HG03558 (cell line): Measurements from ENCODE around the gene CLBA1.

Source experiments
- ATAC-seq: cut with Tn5 transposase; IDR thresholded peaks from one replicate; pipeline ENCODE4 v1.9.1; 2021; ENCODE audit warnings: moderate number of reproducible peaks; ENCODE audit not compliant: unreplicated experiment; ENCODE audit errors: extremely low read depth

Gene CLBA1

DNA sequence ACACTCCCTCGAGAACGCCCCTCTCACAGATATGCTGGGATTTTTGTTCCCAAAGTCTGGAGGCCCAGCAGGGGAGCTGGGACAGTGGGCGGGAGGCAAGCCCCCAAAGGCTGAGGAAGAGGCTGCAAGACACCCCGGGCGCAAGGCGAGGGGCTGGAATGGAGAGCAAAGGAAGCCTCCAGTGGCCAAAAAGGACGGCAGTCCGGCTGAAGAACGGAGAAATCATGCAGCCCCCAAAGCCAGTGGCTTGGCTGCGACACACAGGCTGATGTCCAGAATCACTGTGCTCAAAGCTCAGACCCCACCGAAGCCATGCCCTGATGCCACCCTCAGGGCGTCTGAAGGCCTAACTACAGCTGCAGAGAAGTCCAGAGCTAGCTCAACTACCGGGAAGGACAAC lies 10.9 kb downstream of the CLBA1 start:
- ATAC-seq = no peak

DNA sequence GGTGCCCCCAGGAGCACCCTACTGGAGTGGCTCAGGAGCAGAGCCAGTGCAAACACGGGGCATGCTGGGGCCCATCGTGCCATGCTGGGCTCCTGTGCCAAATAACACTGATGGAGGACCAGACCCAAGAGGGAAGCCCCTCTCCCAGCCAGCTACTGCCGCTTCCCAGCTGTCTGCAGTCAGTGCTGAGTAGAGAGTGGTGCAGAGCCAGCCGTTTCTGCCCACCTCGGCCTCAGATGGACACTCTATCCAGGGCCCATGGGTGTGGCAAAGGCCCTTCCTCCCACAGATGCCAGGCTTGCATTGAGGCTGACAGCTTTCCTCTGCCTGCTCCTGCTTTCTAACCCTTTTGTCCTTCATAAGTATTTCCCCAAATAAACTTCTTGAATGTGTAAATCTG lies 13.2 kb downstream of the CLBA1 start:
- no peak for ATAC-seq

DNA sequence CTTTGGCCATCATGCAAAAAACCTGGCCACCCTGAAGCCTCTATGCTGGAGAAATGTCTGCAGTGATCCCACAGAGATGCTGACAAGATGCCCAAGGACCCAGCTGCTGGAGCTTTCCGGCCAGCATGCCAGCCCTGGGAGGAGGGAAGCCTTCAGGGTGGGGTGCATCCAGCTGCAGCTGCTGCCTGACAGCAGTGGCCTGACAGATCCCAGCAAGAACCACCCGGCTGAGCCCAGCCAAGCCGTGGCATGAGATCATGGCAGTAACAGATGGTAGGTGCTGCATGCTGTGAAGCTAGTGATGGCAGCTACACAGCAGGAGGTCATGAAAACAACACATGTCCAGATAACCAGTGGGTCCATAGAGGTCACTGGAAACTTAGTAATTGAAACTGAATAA lies 13.8 kb downstream of the CLBA1 start:
- ATAC-seq = no peak

DNA sequence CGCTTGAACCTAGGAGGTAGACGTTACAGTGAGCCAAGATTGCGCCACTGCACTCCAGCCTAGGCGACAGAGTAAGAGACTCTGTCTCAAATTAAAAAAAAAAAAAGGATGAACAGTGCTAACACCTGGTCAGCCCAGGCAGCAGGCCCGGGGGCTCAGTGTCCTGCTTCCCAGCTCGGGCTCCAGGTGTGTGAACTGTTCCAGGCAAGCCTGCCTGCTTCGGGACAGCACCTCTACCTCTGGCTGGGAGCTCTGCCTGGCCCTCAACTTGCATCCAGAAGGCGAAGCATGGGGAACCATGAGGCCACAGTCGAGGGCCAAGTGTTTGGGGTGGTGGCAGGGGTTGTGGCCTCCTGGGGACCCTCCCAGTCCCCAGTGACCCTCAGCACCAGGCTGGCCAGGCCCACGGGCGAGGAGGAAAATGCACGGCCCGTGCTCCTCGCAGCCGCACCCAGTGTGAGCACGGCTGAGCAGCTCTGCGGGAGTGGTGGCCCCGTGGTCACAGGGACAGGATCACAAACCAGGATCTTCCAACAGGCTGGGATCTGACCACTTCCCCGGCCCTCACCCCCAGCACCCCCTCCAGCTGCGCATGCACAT lies 19.8 kb downstream of the CLBA1 start:
- ATAC-seq = no peak

DNA sequence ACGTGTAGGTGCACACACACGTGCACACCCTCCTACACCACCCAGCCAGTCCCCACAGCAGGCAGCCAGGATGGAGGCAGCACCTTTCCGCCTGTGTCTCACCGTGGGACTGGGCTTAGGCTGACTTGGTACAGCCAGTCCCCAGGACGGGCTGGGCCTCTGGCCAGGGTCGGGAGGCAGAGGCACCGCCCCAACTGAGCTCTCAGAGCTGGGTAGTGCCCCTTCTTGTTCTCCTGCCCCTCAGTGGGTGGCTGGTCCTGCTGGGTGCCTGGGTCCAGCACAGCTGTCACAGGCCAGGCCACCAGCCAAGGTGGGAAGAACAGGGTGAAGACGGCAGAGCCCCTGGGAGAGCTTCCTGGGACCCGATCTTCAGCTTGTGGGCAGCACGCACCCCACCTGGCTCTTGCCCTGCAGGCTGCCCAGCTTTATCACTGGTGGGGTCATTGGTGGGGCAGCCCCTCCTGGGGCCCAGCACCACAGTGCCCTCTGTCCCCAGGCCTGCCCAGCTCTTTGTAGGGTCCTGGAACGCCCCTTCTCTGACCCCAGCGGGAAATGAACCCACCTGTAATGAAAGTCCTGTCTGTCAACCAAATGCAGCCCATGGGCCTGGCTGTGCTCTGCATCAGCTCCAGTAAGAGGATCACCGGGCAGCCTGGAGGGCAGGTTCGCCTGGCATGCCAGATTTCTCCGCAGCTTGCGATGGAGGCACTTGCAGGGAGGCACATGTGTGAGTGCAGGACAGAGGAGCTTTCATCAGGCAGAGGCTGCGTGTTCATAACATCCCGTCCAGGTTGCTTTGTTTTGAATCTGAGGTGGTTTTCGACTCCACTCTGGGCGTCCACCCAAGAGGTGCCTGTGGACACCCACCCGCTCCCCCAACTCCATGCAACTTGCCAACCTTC lies 20.6 kb downstream of the CLBA1 start:
- no peak for ATAC-seq

DNA sequence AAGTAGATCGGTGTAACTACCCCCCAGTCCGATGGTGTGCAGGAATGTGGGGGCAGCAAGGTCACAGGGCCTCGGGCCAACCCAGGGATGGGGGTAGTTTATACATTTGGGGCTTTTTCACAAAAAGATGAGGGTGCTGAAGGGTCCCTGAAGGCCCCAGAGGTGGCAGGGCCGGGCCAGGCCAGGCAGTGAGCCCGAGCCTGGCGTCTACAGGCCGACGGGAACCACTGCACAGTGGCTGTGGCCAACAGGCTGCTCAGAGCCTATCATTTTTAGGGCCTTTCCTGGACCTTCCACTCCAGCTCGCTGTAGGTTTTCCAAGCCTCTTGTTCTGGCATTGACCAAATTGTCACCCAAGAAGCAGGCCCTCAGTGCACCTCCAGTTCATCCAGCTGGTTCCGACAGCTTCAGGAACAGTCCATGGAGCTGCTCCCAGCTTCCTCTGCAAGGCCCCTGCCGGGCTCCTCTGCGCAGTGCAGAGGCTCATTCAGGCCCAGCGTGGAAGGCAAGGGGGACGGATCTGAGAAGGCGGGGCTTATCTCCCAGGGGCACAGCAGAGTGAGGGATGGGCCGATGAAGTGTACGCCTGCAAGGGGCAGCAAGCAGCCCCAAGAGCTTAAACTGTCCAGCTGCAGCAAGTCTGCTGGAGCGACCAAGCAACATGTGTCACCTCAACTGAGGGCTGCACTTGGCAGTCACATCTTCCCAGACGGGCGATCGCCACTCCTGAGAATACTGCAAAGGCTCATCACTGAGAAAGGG lies 21.4 kb downstream of the CLBA1 start:
- ATAC-seq = no peak

DNA sequence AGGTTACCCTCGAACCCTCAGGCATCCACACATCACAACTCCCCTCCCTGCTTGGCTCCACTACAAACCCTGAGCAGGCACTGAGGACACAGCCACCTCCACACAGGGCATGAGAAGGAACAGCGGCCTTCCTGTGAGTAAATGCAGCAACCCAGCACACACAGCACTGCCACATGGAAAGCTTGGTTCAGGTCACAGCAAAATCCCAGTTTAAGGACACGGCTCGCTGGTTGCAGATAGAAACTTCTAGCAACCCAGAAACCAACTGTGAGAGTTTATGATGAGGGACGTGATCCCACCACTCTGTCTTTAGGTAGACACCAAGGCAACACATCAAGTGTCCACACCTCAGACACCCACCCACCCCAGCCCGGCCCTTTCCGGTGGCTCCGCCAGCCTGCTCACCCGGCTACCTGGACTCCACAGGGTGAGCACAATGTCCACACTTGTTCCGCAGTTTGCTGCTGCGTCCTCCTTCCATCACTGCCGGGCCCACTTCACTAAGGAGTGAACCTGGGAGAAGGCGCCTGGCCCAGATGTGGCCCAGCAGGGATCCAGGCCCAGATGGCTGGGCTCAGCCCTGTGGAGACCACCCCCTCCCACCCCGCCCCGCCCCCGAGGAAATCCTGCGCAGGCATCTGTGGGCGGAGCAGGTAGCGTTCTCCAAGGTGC lies 22.1 kb downstream of the CLBA1 start:
- no peak for ATAC-seq

DNA sequence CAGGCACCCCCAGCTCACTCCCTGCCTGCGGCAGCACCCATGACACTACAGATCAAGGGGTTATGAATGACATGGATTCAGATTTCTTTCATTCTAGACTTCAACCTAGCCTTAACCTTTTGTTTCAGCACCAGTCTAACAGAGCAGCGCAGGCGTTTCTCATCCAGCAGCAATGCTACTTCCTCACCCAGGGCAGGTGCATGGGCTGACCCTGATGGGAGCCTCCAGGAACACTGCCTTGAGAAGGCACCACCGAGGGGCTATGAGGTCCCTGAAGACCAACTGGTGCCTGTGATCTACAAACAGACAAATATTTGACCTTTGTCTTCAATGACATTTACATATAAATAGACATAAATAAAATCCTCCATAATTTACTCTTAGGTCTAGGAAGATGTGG lies 24.5 kb downstream of the CLBA1 start:
- ATAC-seq = no peak

DNA sequence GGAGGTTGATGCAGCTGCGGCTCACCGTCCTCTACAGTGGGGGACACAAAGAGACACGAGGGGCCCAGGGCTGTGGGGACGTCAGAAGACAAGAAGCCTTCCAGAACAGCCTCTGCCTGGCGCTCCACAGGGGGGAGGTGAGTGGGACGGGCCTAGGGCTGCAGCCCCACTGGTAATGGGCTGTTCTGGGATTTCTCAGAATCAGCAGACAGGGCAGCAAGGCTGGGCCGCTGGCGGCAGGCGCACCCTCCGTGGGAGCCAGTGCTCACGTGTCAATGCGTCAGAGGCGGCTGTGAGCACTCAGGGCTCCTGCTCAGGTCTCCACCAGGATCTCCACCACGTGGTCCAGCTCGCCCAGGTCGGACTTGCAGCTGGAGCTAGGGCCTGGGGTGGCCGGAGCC lies 25.3 kb downstream of the CLBA1 start:
- no peak for ATAC-seq

DNA sequence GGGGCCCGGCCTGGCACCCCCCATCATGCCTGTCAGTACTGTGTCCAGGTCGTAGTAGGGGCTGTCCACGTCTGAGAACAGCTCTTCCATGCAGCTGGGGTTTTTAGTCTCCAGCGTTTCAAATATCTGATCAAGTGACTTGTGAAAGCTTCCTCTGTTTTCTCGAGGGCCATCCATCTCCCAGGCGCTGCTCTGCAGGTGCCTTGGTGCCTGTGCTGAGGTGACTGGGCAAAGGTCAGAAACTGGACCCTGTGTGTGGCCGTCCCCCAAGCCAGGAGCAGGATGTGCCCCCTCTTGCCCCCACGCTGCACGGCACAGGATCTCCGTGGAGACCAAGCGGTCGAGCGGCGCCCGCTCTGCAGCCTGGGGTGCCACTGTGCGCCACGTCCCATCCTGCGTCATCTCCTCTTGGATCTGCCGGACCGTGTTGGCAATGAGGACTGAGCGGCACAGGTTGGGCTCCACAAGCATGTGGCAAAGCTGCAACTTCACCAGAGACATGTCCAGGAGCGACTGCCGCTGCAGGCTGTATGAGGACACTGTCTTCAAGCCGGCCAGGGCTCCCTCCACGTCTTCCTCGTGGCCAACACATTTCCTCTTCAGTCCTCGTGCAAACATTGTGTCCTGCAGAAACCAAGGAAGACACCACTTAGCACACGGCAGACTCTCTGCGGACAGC lies 25.9 kb downstream of the CLBA1 start:
- no peak for ATAC-seq

DNA sequence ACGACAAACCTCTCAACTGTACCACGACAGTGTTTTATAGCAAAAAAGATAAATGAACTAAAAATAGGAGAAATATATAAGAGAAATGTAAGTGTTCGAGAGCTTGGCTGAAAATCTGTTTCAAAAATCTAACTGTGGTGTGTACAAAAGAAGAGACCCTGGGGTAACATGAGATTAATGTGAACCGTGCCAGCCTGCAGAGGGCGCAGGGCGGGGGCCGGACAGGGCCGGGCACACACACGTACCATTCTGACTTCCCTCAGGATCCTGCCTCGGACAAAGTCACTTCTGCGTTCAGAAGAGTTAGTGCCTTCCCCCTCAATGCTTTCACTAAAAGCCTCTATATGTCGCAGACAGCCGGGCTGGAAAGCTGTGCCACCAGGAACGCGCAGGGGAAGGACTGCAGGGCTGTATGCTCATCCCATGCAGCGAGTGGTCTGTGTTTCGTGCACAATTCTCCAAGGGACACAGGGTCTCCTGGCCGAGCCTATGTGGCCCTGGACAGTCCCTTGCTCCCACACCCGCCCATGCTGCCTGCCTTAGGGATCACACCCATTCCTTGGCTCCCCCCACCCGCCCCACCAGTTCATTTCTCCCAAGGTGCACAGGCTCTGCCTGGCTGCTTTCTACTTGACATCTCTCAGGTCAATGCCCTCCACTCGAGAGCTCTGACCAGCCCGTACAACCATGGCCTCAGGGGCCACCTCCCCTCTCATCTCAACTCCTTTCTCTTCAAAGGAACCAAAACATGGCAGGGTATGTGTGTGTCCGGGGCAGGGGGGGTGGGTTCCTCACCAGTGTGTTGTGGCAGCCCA lies 26.8 kb downstream of the CLBA1 start:
- no peak for ATAC-seq

DNA sequence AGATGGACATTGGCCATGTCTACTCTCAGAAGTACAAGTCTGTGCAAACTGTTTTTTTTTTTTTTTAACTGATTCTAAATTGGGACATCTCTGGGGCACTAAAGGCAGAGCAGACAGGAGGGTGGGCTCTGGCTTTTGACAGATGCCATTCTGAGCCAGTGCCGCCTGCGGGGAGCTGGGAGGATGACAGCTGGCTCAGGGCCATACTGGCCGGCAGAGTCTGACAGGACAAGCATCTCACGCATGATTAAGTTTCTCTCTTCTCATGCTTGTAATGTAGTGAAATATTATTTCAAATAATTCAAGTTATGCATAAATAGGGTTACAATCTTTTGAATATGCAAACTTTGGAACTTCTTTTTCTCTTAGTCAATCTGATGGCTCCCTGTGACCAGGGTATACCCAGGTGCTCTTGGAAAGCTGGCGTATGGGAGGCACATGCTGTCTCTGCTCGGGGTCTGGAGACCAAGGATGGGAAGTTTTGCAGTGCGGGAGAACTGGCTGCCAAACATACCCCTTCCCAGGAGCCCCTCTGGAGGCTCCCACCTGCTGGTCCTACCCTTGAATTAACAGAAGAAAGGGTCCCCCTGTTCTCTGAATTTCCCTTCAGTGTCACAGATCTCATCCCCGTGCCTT lies 27.7 kb downstream of the CLBA1 start:
- no peak for ATAC-seq

DNA sequence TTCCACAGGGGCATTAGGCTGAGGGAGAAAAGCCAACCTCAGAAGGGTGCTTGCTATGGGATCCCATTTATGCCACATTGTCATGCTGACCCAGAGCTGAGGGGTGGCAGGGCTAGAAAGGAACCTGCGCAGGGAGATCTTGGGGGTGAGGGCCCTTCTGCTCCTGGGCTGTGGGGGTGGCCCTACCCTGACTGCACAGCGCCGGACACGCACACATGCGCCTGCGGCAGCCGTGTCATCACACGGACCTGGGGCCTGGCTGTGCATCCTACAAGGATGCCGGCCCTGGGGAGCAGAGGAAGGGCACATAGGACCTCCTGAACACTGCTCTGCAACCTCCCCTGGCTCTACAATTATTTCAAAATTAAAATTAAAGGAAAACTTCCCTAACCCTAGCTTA lies 28.4 kb downstream of the CLBA1 start:
- no peak for ATAC-seq

DNA sequence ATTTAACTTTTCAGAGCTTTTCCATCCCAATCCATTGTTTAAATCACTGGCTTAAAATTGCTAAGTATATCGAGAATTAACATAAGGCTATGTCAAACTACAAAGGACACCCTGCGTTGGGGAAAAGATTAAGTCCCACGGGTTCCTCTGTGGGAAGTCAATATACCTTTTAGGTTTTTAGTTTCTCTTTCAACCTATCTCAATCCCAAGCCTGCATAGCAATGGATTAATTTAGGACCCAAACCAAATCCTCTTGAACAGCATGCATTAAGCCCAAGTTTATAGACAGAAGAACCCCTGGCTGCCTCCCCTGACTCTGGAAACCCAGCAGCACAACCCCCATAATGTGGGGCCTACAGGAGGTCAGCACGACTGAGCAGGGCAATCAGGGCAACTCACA lies 29.0 kb downstream of the CLBA1 start:
- ATAC-seq = no peak

DNA sequence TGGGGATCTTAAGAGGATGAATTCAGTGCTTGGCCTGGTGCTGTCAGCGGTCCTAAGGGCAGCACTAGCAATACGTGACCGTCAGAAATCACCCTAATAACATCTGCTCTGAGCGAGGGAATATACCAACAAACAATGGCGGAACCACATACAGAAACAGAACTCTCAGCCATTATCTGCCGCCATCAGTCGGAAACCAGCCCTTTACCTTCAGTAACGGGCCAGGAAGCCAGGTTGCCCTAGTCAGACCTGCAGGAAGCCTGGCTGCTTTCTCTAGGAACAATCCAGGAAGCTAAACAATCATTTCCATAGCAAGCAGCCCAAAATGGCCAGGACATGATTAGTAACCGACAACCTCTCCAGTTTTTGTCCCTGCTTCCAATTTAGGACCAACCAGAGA lies 29.7 kb downstream of the CLBA1 start:
- ATAC-seq = no peak

DNA sequence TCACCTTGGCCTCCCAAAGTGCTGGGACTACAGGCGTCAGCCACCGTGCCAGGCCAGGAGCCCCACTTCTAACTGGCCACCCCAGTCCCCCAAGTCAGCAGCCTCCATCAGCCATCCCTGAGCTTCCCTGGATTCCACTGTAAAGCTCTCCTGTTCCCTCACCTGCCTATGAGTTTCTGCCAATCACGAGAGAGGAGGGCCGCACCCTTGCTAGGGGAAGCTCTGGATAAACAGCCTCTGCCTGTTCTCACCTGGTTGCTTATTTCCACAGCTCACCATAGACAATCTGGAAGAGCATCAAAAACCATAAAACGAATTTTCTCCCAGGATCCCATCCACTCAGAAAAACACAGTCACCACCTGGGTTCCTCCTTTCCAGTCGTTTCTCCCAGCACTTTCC lies 30.3 kb downstream of the CLBA1 start:
- no peak for ATAC-seq

DNA sequence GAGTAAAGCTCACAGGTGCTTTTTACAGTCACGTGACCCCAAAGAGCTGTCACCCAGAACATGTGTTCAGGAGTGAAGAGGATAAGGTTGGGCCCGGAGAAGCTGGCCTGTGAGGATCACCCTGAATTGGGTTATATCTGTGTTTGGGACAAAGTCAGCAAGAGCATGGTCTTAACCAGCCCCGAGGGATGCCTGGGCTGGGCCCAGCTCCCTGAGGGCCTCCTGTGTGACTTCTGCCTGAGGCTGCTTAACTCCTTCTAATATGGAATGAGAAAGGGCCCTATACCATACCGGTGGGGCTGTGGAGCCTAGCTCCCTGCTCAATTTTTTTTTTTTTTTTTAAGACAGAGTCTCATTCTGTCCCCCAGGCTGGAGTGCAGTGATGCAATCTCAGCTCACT lies 32.8 kb downstream of the CLBA1 start:
- ATAC-seq = no peak

DNA sequence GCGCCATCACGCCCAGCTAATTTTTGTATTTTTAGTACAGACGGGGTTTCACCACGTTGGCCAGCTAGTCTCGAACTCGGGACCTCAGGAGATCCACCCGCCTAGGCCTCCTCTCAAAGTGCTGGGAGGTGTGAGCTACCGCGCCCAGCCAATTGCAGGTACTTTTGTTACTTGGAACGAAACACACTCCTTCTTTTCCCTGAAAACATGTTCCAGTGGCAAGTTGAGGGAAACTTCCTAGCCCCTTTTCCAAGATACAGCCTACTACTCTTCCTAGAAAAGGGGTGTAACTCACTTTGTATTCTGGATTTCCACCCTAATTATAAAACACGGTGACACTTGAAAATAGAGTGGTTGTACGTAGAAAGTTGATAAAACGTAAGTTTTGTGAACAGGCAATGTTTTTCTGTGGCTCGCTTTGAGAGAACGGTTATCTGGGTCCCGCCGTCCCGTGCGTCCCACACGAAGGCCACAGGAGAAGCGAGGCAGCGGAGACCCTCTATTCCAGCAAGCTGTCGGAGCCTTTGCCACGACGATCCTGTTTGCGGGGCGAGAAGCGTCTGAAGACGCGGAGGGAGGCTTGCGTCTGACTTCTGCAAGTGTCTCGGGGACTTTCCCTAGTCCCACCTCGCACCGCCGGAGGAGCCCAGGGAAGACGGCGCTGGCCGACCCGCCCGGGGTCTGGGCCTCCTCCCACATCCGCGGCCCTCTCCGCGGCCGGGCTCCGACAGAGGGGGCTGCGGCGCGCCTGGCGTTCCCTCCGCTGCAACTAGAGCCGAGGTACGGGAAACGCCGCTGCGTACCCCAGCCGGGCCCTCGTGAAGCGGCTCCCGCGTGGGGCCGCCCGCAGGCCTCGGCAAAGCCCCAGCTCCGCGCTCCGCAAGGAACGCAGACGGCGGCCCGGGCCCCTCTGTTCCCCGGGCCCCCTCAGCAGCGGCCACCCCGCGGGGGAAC lies 34.5 kb downstream of the CLBA1 start:
- no peak for ATAC-seq
